Omental fat pad (tissue), 4 donors: Measurements from ENCODE around the gene THAP8. TPM values are rescaled to one million over a fixed set of nuclear protein-coding genes. Genes with fewer than 3 reads are reported as not detected.

Experiments used
- ATAC-seq: fragments of 150-250 bp; one replicate; pipeline ENCODE4 v1.9.1; 2016; ENCODE audit warnings: mild to moderate bottlenecking, moderate library complexity; ENCODE audit not compliant: low FRiP score
- DNase-seq: peaks from one replicate; pipeline ENCODE4 v3.0.0-alpha.2; 2019; ENCODE audit warnings: low spot score
- CTCF ChIP-seq, 3 donors: fragments of 450-650 bp; IDR thresholded peaks; one replicate each; pipeline ENCODE4 v1.5.1; 2016 to 2017; ENCODE audit warnings: antibody characterized with exemption in 3 of 3, mild to moderate bottlenecking in 3 of 3, moderate library complexity in 2 of 3
- total RNA-seq, 4 donors: library from RNA; depleted of rRNA; stranded (reverse); fragments of >200 nt; gene quantifications; one replicate each; pipeline ENCODE4 v1.1.0, GENCODE V29; 2016

Gene THAP8
- total RNA-seq, 4 donors from 2014 or later = 2.0 to 10.4 (median 7.6) TPM

GRCh38 chr19:36019061-36019670 lies 34.9 kb downstream of the THAP8 start:
- DNase-seq = no peak
- ATAC-seq = no peak
- no peak for TF ChIP-seq CTCF (IDR thresholded peaks at IDR 0.05)

- ATAC-seq (peak; percentile 99), DNase-seq (peak; percentile 99)
- no peak for TF ChIP-seq CTCF (IDR thresholded peaks at IDR 0.05)
These were observed 39.8 kb downstream of the THAP8 start, which contains the start of gene ALKBH6 for GRCh38 chr19:36014012-36014924. TSS of gene ALKBH6 (minus strand) at chr19:36014213. CDS start at chr19:36013397, 816 bp downstream.

GRCh38 chr19:36013280-36014011 lies 40.6 kb downstream of the THAP8 start:
- TF ChIP-seq CTCF (IDR thresholded peaks at IDR 0.05) = no peak
- ATAC-seq (no peak), DNase-seq (no peak)

GRCh38 chr19:36010402-36010801 lies 43.7 kb downstream of the THAP8 start:
- DNase-seq (no peak), ATAC-seq (no peak)
- TF ChIP-seq CTCF (IDR thresholded peaks at IDR 0.05) = no peak

GRCh38 chr19:36009633-36010379 lies 44.3 kb downstream of the THAP8 start:
- no peak for TF ChIP-seq CTCF (IDR thresholded peaks at IDR 0.05)
- no peak for ATAC-seq

GRCh38 chr19:36009220-36009619 lies 44.9 kb downstream of the THAP8 start:
- no peak for DNase-seq
- peak; percentile 58 for ATAC-seq
- no peak for TF ChIP-seq CTCF (IDR thresholded peaks at IDR 0.05)

More at GRCh38 chr19:36009633-36010379, 44.3 kb downstream of the THAP8 start:
- no peak for DNase-seq
